CD14-positive monocyte (primary cell): ENCODE measurements around the gene CABCOCO1. TPM values are rescaled to one million over a fixed set of nuclear protein-coding genes. Genes with fewer than 3 reads are reported as not detected.

ENCODE experiments used
- DNase-seq, 3 donors: peaks; one replicate each; pipeline ENCODE4 v3.0.0-alpha.2; 2011 to 2022
- H2AFZ ChIP-seq: 2 replicates; pipeline ENCODE4 v1.6.0; 2012; ENCODE audit warnings: mild to moderate bottlenecking, low read depth, low read length, inconsistent platforms; ENCODE audit not compliant: insufficient read depth, poor library complexity, severe bottlenecking
- H3K27ac ChIP-seq, 2 donors: 1 replicate in 1 of 2; 2 replicates in 1 of 2; pipeline ENCODE4 v1.5.1; 2012 to 2013; ENCODE audit warnings: low read length in 2 of 2, control low read depth in 1 of 2, inconsistent platforms in 1 of 2, low read depth in 1 of 2, mild to moderate bottlenecking in 1 of 2
- H3K27me3 ChIP-seq, 2 donors: one replicate each; pipeline versions ENCODE4 v1.6.0 to v1.6.1; 2011 to 2013; ENCODE audit warnings: low read length in 2 of 2; ENCODE audit not compliant: control insufficient read depth in 2 of 2, insufficient read depth in 2 of 2
- H3K36me3 ChIP-seq, 2 donors: replicated peaks in 1 of 2; 1 replicate in 1 of 2; 2 replicates in 1 of 2; pipeline versions ENCODE4 v1.5.1 to v1.6.1; 2012 to 2013; ENCODE audit warnings: low read length in 2 of 2, control low read depth in 1 of 2, inconsistent platforms in 1 of 2, mild to moderate bottlenecking in 1 of 2; ENCODE audit not compliant: insufficient read depth in 2 of 2, control insufficient read depth in 1 of 2
- H3K4me1 ChIP-seq, 2 donors: 1 replicate in 1 of 2; 2 replicates in 1 of 2; pipeline versions ENCODE4 v1.5.1 to v1.6.1; 2012 to 2013; ENCODE audit warnings: low read length in 2 of 2, control low read depth in 1 of 2, inconsistent platforms in 1 of 2, mild to moderate bottlenecking in 1 of 2, moderate library complexity in 1 of 2; ENCODE audit not compliant: insufficient read depth in 2 of 2, control insufficient read depth in 1 of 2
- H3K4me2 ChIP-seq: replicated peaks from 2 replicates; pipeline ENCODE3; 2012; ENCODE audit warnings: low read length, moderate library complexity, mild to moderate bottlenecking; ENCODE audit not compliant: poor library complexity, severe bottlenecking; ENCODE audit errors: extremely low read depth
- H3K4me3 ChIP-seq, 3 experiments: fragments of 200-600 bp in 1 of 3; sonication (generic) in 1 of 3; replicated peaks in 1 of 3; 1 replicate in 2 of 3; 2 replicates in 1 of 3; pipeline ENCODE4 v1.5.1; 2011 to 2013; ENCODE audit warnings: low read length in 3 of 3, mild to moderate bottlenecking in 3 of 3, control low read depth in 2 of 3, low read depth in 2 of 3, inconsistent platforms in 1 of 3, moderate library complexity in 1 of 3
- H3K79me2 ChIP-seq: 2 replicates; pipeline ENCODE4 v1.6.0; 2012; ENCODE audit warnings: mild to moderate bottlenecking, control low read depth, inconsistent platforms, low read length, moderate library complexity; ENCODE audit not compliant: insufficient read depth
- H3K9ac ChIP-seq: 2 replicates; pipeline ENCODE4 v1.6.0; 2017; ENCODE audit warnings: low read length, mild to moderate bottlenecking; ENCODE audit not compliant: insufficient read depth, poor library complexity, severe bottlenecking
- H3K9me3 ChIP-seq, 2 donors: replicated peaks in 1 of 2; 1 replicate in 1 of 2; 2 replicates in 1 of 2; pipeline versions ENCODE4 v1.5.1 to v1.6.1; 2012 to 2013; ENCODE audit warnings: low read length in 2 of 2, control low read depth in 1 of 2; ENCODE audit not compliant: control insufficient read depth in 1 of 2, insufficient read depth in 1 of 2
- H4K20me1 ChIP-seq: 2 replicates; pipeline ENCODE4 v1.6.0; 2012; ENCODE audit warnings: mild to moderate bottlenecking, low read length, control low read depth, moderate library complexity; ENCODE audit not compliant: insufficient read depth
- H3K27ac Mint-ChIP-seq, 7 donors: one replicate each; pipeline ENCODE4 v1.8.0; 2020; ENCODE audit warnings: mild to moderate bottlenecking in 7 of 7, mixed read lengths in 7 of 7, moderate library complexity in 6 of 7, inconsistent platforms in 2 of 7
- H3K27me3 Mint-ChIP-seq, 3 donors: one replicate each; pipeline ENCODE4 v1.8.0; 2021 to 2022; ENCODE audit warnings: low read depth in 3 of 3, mild to moderate bottlenecking in 3 of 3, mixed read lengths in 3 of 3, moderate library complexity in 3 of 3, inconsistent platforms in 1 of 3
- H3K36me3 Mint-ChIP-seq, 2 donors: one replicate each; pipeline ENCODE4 v1.8.0; 2020; ENCODE audit warnings: mixed read lengths in 2 of 2, inconsistent platforms in 1 of 2, mild to moderate bottlenecking in 1 of 2
- H3K4me1 Mint-ChIP-seq: one replicate; pipeline ENCODE4 v1.8.0; 2020; ENCODE audit warnings: mild to moderate bottlenecking, mixed read lengths
- H3K4me3 Mint-ChIP-seq, 2 donors: one replicate each; pipeline ENCODE4 v1.8.0; 2020; ENCODE audit warnings: mild to moderate bottlenecking in 2 of 2, mixed read lengths in 2 of 2, moderate library complexity in 1 of 2
- H3K9me3 Mint-ChIP-seq, 7 donors: one replicate each; pipeline ENCODE4 v1.8.0; 2020 to 2022; ENCODE audit warnings: mixed read lengths in 7 of 7, mild to moderate bottlenecking in 6 of 7, moderate library complexity in 6 of 7, inconsistent platforms in 2 of 7
- WGBS: methylation state at CpG from one replicate; pipeline ENCODE4 v1.1.5; 2013; ENCODE audit warnings: missing lambda C conversion rate; ENCODE audit not compliant: insufficient coverage; 5-methylcytosine and 5-hydroxymethylcytosine counted together
- intact Hi-C, 2 donors: fragments of 100-400 bp; cut with micrococcal nuclease; formaldehyde crosslinking; loops; one replicate each; pipeline versions ENCODE4 v1.15.0 to v1.15.1; 2023
- polyA plus RNA-seq, 3 donors: library from polyadenylated mRNA; depleted of rRNA in 1 of 3; unstranded in 2 of 3; stranded (reverse) in 1 of 3; fragments of 300-500 nt in 2 of 3; fragments of >200 nt in 1 of 3; fragmentation: Illumina TruSeq in 2 of 3; gene quantifications; 1 replicate in 2 of 3; 2 replicates in 1 of 3; pipeline ENCODE4 v1.2.3, GENCODE V29; 2012 to 2021
- TF ChIP-seq, protein P1 (sequence below): fragments of 200-600 bp; IDR thresholded peaks from one replicate; pipeline ENCODE4 v1.8.0; 2022; ENCODE audit warnings: antibody characterized with exemption, mild to moderate bottlenecking

Gene CABCOCO1
- polyA plus RNA-seq, 3 donors = not detected

- no peaks in the 10 kb centered on the region for H3K27me3 ChIP-seq
- intact Hi-C loops = no loop called here
Measured at GRCh38 chr10:61640856-61641255, 21.9 kb upstream of the CABCOCO1 start.

GRCh38 chr10:61642150-61642571, 20.6 kb upstream of the CABCOCO1 start:
- Histone ChIP-seq H4K20me1 (no peaks in the 10 kb centered on the region), H3K27ac (no peak overlapping the region), H3K9ac (no peak overlapping the region), H3K36me3 (no peaks in the 10 kb centered on the region), H3K4me1 (no peaks in the 10 kb centered on the region), H3K4me2 (no peak overlapping the region), H3K27me3 (no peaks in the 10 kb centered on the region), H3K9me3 (no peaks in the 10 kb centered on the region), H3K4me3 (no peak overlapping the region), H3K79me2 (no peaks in the 10 kb centered on the region), H2AFZ (no peak overlapping the region)
- Mint-ChIP-seq H3K27me3 (no peaks in the 10 kb centered on the region), H3K4me1 (peaks cover 3% of the 10 kb centered on the region), H3K36me3 (no peaks in the 10 kb centered on the region), H3K27ac (no peak overlapping the region), H3K4me3 (no peak overlapping the region), H3K9me3 (peaks cover 0 to 2% (median 0%) of the 10 kb centered on the region in 7 donors)
- intact Hi-C loops = no loop called here
- no peak for DNase-seq
- TF ChIP-seq, protein P1, sequence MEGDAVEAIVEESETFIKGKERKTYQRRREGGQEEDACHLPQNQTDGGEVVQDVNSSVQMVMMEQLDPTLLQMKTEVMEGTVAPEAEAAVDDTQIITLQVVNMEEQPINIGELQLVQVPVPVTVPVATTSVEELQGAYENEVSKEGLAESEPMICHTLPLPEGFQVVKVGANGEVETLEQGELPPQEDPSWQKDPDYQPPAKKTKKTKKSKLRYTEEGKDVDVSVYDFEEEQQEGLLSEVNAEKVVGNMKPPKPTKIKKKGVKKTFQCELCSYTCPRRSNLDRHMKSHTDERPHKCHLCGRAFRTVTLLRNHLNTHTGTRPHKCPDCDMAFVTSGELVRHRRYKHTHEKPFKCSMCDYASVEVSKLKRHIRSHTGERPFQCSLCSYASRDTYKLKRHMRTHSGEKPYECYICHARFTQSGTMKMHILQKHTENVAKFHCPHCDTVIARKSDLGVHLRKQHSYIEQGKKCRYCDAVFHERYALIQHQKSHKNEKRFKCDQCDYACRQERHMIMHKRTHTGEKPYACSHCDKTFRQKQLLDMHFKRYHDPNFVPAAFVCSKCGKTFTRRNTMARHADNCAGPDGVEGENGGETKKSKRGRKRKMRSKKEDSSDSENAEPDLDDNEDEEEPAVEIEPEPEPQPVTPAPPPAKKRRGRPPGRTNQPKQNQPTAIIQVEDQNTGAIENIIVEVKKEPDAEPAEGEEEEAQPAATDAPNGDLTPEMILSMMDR = no peak
- no CpG with 5 or more reads among the region's 2 CpGs for WGBS

More at GRCh38 chr10:61640856-61641255, 21.9 kb upstream of the CABCOCO1 start:
- Mint-ChIP-seq H3K36me3 (no peaks in the 10 kb centered on the region), H3K27ac (no peak overlapping the region), H3K9me3 (peaks cover 0 to 3% (median 0%) of the 10 kb centered on the region in 7 donors), H3K4me3 (no peak overlapping the region), H3K27me3 (no peaks in the 10 kb centered on the region), H3K4me1 (peaks cover 3% of the 10 kb centered on the region)
- H3K36me3 ChIP-seq = no peaks in the 10 kb centered on the region
- DNase-seq = no peak
- WGBS = 94% methylated on average over 2 of the region's 3 CpGs
- no peak overlapping the region for H3K4me3 ChIP-seq
- no peaks in the 10 kb centered on the region for H3K9me3 ChIP-seq
- no peaks in the 10 kb centered on the region for H3K4me1 ChIP-seq
- no peaks in the 10 kb centered on the region for H4K20me1 ChIP-seq
- H3K9ac ChIP-seq = no peak overlapping the region
- TF ChIP-seq, protein P1 = no peak
- H3K79me2 ChIP-seq = no peaks in the 10 kb centered on the region
- H3K27ac ChIP-seq = no peak overlapping the region
- no peak overlapping the region for H2AFZ ChIP-seq
- no peak overlapping the region for H3K4me2 ChIP-seq
